Mesendoderm (in vitro differentiated cells): Measurements from ENCODE around the gene STUM.
"Not testable (repeated sequence)": the region's sequence is repeated elsewhere in the genome, so short reads cannot be mapped to it uniquely, and the experiment has no call there.

Experiments
- DNase-seq: peaks from one replicate; pipeline ENCODE4 v3.0.0; 2013
- H2AK5ac ChIP-seq: 2 replicates; pipeline ENCODE4 v1.6.1; 2013; ENCODE audit warnings: low read length, inconsistent platforms
- H2BK120ac ChIP-seq: 2 replicates; pipeline ENCODE4 v1.6.1; 2013; ENCODE audit warnings: low read depth, mild to moderate bottlenecking, low read length, moderate library complexity, mixed read lengths
- H2BK15ac ChIP-seq: replicated peaks from 2 replicates; pipeline ENCODE4 v1.6.1; 2013; ENCODE audit warnings: low read depth, mild to moderate bottlenecking, moderate library complexity
- H2BK5ac ChIP-seq: 2 replicates; pipeline ENCODE4 v1.6.1; 2013; ENCODE audit warnings: low read length, inconsistent platforms
- H3K18ac ChIP-seq: 2 replicates; pipeline ENCODE4 v1.6.1; 2013; ENCODE audit warnings: mild to moderate bottlenecking, low read length, mixed read lengths
- H3K23ac ChIP-seq: one replicate; pipeline ENCODE4 v1.6.1; 2013; ENCODE audit warnings: low read length
- H3K27ac ChIP-seq: 2 replicates; pipeline ENCODE4 v1.5.1; 2013; ENCODE audit warnings: low read depth, mild to moderate bottlenecking, inconsistent platforms, low read length, moderate library complexity
- H3K27me3 ChIP-seq: 2 replicates; pipeline ENCODE4 v1.6.1; 2013; ENCODE audit warnings: low read length, control low read depth, mild to moderate bottlenecking, inconsistent platforms; ENCODE audit not compliant: insufficient read depth, poor library complexity
- H3K36me3 ChIP-seq: 2 replicates; pipeline ENCODE4 v1.6.1; 2013; ENCODE audit warnings: low read length, inconsistent platforms; ENCODE audit not compliant: control insufficient read depth, insufficient read depth
- H3K4ac ChIP-seq: one replicate; pipeline ENCODE4 v1.6.1; 2013; ENCODE audit warnings: low read depth, mild to moderate bottlenecking, low read length, moderate library complexity
- H3K4me1 ChIP-seq: 2 replicates; pipeline ENCODE4 v1.6.1; 2013; ENCODE audit warnings: low read depth, low read length, inconsistent platforms; ENCODE audit not compliant: control insufficient read depth
- H3K4me2 ChIP-seq: 2 replicates; pipeline ENCODE4 v1.6.1; 2013; ENCODE audit warnings: low read length
- H3K4me3 ChIP-seq: 2 replicates; pipeline ENCODE4 v1.5.1; 2013; ENCODE audit warnings: mild to moderate bottlenecking, low read length
- H3K56ac ChIP-seq: one replicate; pipeline ENCODE4 v1.6.1; 2013; ENCODE audit warnings: low read length
- H3K79me1 ChIP-seq: 2 replicates; pipeline ENCODE4 v1.6.1; 2013; ENCODE audit warnings: low read length, inconsistent platforms
- H3K79me2 ChIP-seq: 2 replicates; pipeline ENCODE4 v1.6.1; 2013; ENCODE audit warnings: mild to moderate bottlenecking, low read length; ENCODE audit not compliant: control insufficient read depth, insufficient read depth
- H3K9ac ChIP-seq: 2 replicates; pipeline ENCODE4 v1.6.1; 2013; ENCODE audit warnings: low read length, inconsistent platforms
- H4K5ac ChIP-seq: one replicate; pipeline ENCODE4 v1.6.1; 2013; ENCODE audit warnings: low read length
- H4K8ac ChIP-seq: one replicate; pipeline ENCODE4 v1.6.1; 2013; ENCODE audit warnings: low read depth, mild to moderate bottlenecking, control low read depth, low read length, moderate library complexity
- WGBS: extraction: QIAGEN DNeasy Blood & Tissue Kit; methylation state at CpG from one replicate; pipeline ENCODE4 v1.1.7; 2013; ENCODE audit warnings: low lambda C conversion rate, missing lambda C conversion rate; ENCODE audit not compliant: insufficient coverage; ENCODE audit errors: extremely low coverage; 5-methylcytosine and 5-hydroxymethylcytosine counted together

Gene STUM

GRCh38 chr1:226638001-226638601 is 89.5 kb downstream of the STUM start:
- H3K79me1 ChIP-seq, result no peaks in the 10 kb centered on the region
- no peak overlapping the region for H3K56ac ChIP-seq
- no peak overlapping the region for H4K5ac ChIP-seq
- no peak overlapping the region for H4K8ac ChIP-seq
- no peak overlapping the region for H3K23ac ChIP-seq
- WGBS, result no CpG with 5 or more reads among the region's 10 CpGs
- H3K79me2 ChIP-seq, result no peaks in the 10 kb centered on the region
- H2BK5ac ChIP-seq, result no peak overlapping the region
- no peaks in the 10 kb centered on the region for H3K27me3 ChIP-seq
- H3K4ac ChIP-seq, result no peak overlapping the region
- no peak overlapping the region for H3K9ac ChIP-seq
- H3K4me1 ChIP-seq, result no peaks in the 10 kb centered on the region
- DNase-seq, result no peak
- no peaks in the 10 kb centered on the region for H3K36me3 ChIP-seq
- H3K4me3 ChIP-seq, result no peak overlapping the region
- H3K4me2 ChIP-seq, result no peak overlapping the region
- H3K18ac ChIP-seq, result no peak overlapping the region
- no peak overlapping the region for H3K27ac ChIP-seq
- H2BK120ac ChIP-seq, result no peak overlapping the region
- H2BK15ac ChIP-seq, result no peak overlapping the region
- H2AK5ac ChIP-seq, result no peak overlapping the region

DNA sequence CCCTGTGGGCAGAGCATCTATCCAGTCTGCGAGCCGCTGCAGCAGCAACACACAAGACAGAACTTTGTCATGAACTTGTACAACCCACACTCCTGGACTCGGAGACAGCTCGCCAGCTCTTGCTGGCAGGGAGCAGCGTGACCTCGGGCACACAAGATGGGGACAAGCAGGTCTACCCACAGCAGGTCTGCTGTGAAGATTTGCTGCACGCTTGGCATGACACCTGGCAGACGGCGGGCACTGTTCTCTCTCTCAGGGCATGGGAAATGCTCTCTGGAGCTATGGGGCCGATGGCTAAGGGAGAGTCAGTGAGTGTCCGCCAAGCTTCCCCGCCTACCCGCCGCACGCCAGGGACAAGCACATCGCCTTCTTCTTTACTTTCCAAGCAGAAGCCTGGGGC is 90.0 kb downstream of the STUM start:
- no peaks in the 10 kb centered on the region for H3K79me1 ChIP-seq
- no CpG with 5 or more reads among the region's 16 CpGs for WGBS

GRCh38 chr1:226639206-226639605 is 90.6 kb downstream of the STUM start:
- H3K4ac ChIP-seq, H2BK5ac ChIP-seq, DNase-seq, H3K23ac ChIP-seq, H3K4me2 ChIP-seq, H3K4me3 ChIP-seq, H3K79me2 ChIP-seq, H2AK5ac ChIP-seq, H4K5ac ChIP-seq, H3K18ac ChIP-seq, H3K27me3 ChIP-seq, H3K79me1 ChIP-seq, H3K36me3 ChIP-seq, H3K27ac ChIP-seq, H2BK15ac ChIP-seq, H4K8ac ChIP-seq, H2BK120ac ChIP-seq, H3K9ac ChIP-seq, H3K56ac ChIP-seq, H3K4me1 ChIP-seq: not testable (repeated sequence)
- no CpG with 5 or more reads among the region's 8 CpGs for WGBS

More for the DNA sequence above, 90.0 kb downstream of the STUM start:
- H3K27me3 ChIP-seq, result no peaks in the 10 kb centered on the region
- no peak overlapping the region for H3K9ac ChIP-seq
- no peaks in the 10 kb centered on the region for H3K4me1 ChIP-seq
- H2BK5ac ChIP-seq, result no peak overlapping the region
- no peak overlapping the region for H2BK15ac ChIP-seq
- H3K18ac ChIP-seq, result no peak overlapping the region
- H2AK5ac ChIP-seq, result no peak overlapping the region
- H4K8ac ChIP-seq, result no peak overlapping the region
- H3K36me3 ChIP-seq, result no peaks in the 10 kb centered on the region
- H4K5ac ChIP-seq, result no peak overlapping the region
- H3K27ac ChIP-seq, result no peak overlapping the region
- H3K4me3 ChIP-seq, result no peak overlapping the region
- no peak for DNase-seq
- no peaks in the 10 kb centered on the region for H3K79me2 ChIP-seq
- H2BK120ac ChIP-seq, result no peak overlapping the region
- H3K4ac ChIP-seq, result no peak overlapping the region
- H3K56ac ChIP-seq, result no peak overlapping the region
- H3K23ac ChIP-seq, result no peak overlapping the region
- H3K4me2 ChIP-seq, result no peak overlapping the region

- H2BK15ac ChIP-seq, result no peak overlapping the region
- H4K5ac ChIP-seq, result no peak overlapping the region
- no peaks in the 10 kb centered on the region for H3K36me3 ChIP-seq
- H3K4me1 ChIP-seq, result no peaks in the 10 kb centered on the region
- no peak overlapping the region for H2AK5ac ChIP-seq
- no peak overlapping the region for H3K4me3 ChIP-seq
- H3K23ac ChIP-seq, result no peak overlapping the region
- no peak overlapping the region for H3K4ac ChIP-seq
- DNase-seq, result no peak
- no peak overlapping the region for H3K27ac ChIP-seq
- no peak overlapping the region for H3K4me2 ChIP-seq
- no peak overlapping the region for H3K9ac ChIP-seq
- no peaks in the 10 kb centered on the region for H3K79me2 ChIP-seq
- H2BK5ac ChIP-seq, result no peak overlapping the region
- no peak overlapping the region for H3K56ac ChIP-seq
- no peaks in the 10 kb centered on the region for H3K79me1 ChIP-seq
- no peak overlapping the region for H2BK120ac ChIP-seq
- no peaks in the 10 kb centered on the region for H3K27me3 ChIP-seq
- no peak overlapping the region for H3K18ac ChIP-seq
- no CpG with 5 or more reads among the region's 18 CpGs for WGBS
- H4K8ac ChIP-seq, result no peak overlapping the region
These were observed 91.1 kb downstream of the STUM start for GRCh38 chr1:226639631-226640061.

- Histone ChIP-seq H4K8ac (no peak overlapping the region), H3K4me1 (no peaks in the 10 kb centered on the region), H3K4me2 (no peak overlapping the region), H3K79me1 (no peaks in the 10 kb centered on the region), H3K9ac (no peak overlapping the region), H3K27ac (no peak overlapping the region), H3K18ac (no peak overlapping the region), H3K4me3 (no peak overlapping the region), H2BK15ac (no peak overlapping the region), H3K27me3 (no peaks in the 10 kb centered on the region), H2AK5ac (no peak overlapping the region), H3K4ac (no peak overlapping the region), H3K79me2 (no peaks in the 10 kb centered on the region), H4K5ac (no peak overlapping the region), H3K56ac (no peak overlapping the region), H2BK120ac (no peak overlapping the region), H2BK5ac (no peak overlapping the region), H3K23ac (no peak overlapping the region), H3K36me3 (no peaks in the 10 kb centered on the region)
- WGBS, result no CpG with 5 or more reads among the region's 23 CpGs
- no peak for DNase-seq
These were observed 92.0 kb downstream of the STUM start for GRCh38 chr1:226640321-226641136.
